ENCODE measurements around the gene ELMO1. TPM values are rescaled to one million over a fixed set of nuclear protein-coding genes. Genes with fewer than 3 reads are reported as not detected.
A peak's percentile ranks its signal among the peaks of the same experiment; 100 is the strongest.

The ELMO1 gene
- total RNA-seq, 2 experiments from 2014 or later = 68.0 to 74.4 TPM

DNA sequence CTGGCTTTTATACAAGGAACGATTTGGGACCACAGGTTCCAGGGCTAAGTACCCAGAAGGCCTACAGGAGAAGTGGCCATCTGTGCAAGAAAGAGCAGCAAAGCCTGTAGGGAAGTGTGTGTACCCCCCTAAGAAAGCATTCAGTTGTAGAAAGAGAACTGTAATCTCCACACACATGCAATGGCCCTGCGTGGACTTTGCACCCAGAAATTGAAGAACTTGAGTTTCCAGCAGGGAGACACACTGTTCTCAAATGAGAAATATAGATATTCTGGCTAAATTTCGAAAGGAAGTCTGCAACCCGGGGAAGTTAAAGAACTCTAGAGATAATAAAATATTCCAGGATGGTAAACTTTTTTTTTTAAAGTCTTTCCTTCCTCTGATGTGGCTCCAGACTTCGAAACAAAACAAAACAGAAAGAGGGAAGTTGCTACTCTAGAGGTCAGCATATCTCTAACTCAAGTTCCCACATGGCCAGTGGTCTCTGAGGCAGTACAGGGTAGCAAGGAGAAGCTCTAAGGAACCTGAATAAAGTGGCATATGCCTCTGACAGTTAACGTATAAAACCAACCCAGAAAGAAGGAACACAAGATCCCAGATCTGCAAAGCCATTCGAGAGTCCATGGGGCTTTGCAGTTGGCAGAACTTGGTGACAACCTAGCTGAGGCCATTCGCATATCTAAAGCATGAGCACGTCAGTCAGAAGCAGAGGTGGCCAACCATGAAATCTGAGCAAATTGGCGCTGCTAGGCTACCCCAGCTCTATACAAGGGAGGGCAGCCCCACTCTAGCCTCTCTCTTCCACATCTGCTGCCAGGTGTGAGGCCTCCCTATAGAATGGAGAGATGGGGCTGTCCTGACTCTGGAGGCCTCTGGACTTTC, 56.6 kb downstream of the ELMO1 start:
- H3K9me3 Mint-ChIP-seq = no peaks in the 10 kb centered on the region
- no peak overlapping the region for H3K4me3 Mint-ChIP-seq
- peaks cover 50% of the 10 kb centered on the region for H3K4me1 Mint-ChIP-seq
- no peaks in the 10 kb centered on the region for H3K27me3 Mint-ChIP-seq
- no peak for DNase-seq
- H3K27ac Mint-ChIP-seq = peak overlapping the region; percentile 52
- no peaks in the 10 kb centered on the region for H3K36me3 Mint-ChIP-seq

DNA sequence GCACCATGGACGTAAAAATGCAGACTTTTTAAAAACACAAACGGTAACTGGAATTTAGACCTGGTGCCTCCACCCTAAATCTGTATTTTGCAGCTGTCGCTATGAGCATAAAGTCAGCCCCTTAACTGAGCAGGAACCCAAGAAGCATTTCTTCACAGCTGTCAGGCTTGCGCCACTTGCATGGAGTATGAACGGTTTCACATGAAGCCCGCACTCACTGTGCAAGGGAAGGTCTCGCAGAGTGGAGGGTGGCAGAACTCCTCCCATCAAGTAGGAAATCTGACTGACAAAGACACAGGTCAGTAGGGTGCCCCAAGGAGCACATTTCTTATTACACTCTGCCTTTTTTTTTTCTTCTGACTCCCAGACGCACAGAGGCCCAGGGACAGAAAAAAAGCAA, 58.5 kb downstream of the ELMO1 start:
- Mint-ChIP-seq H3K4me1 (peaks cover 44% of the 10 kb centered on the region), H3K4me3 (no peak overlapping the region), H3K36me3 (no peaks in the 10 kb centered on the region), H3K27me3 (no peaks in the 10 kb centered on the region), H3K9me3 (no peaks in the 10 kb centered on the region), H3K27ac (no peak overlapping the region)
- DNase-seq = no peak

DNA sequence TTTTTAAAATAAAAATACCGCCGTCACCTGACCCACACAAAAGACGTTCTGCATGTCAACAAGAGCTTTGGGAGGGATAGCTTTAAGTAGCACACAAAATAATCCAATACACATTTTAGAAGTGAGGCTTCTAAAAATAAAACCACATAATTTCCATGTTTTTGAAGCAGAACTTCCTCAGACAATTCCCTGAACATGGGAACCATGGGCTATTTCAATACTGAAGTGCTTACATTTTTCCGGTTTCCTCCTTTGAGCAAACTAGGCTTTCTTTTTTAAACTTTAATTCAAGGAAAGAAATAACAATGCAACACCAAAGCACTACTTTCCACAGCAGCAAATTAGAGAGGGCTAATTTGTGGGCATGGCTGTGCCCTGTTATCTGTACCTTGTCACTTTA, 59.9 kb downstream of the ELMO1 start:
- no peaks in the 10 kb centered on the region for H3K27me3 Mint-ChIP-seq
- H3K36me3 Mint-ChIP-seq = no peaks in the 10 kb centered on the region
- H3K4me1 Mint-ChIP-seq = peaks cover 36% of the 10 kb centered on the region
- H3K4me3 Mint-ChIP-seq = no peak overlapping the region
- no peak for DNase-seq
- H3K9me3 Mint-ChIP-seq = no peaks in the 10 kb centered on the region
- H3K27ac Mint-ChIP-seq = no peak overlapping the region

DNA sequence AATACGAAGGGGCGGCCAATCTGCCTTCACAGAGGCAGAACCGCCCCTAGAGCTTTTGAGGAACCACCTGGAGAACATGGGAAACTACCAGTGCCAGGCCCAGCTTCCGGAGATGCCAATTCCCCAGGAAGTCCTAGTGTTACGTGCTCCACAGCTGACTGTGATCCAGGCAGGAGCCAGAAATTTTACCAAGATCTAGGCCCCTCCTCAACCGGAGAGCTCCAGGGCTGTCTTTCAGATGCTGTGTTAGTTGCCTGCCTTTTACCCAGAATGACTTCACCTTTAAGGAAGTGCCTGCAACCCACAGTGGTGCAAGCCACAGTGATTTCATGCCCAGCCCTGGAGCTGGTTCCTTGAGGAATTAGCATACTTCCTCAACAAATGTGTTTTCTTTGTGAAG, 62.9 kb downstream of the ELMO1 start:
- DNase-seq = no peak
- H3K36me3 Mint-ChIP-seq = no peaks in the 10 kb centered on the region

DNA sequence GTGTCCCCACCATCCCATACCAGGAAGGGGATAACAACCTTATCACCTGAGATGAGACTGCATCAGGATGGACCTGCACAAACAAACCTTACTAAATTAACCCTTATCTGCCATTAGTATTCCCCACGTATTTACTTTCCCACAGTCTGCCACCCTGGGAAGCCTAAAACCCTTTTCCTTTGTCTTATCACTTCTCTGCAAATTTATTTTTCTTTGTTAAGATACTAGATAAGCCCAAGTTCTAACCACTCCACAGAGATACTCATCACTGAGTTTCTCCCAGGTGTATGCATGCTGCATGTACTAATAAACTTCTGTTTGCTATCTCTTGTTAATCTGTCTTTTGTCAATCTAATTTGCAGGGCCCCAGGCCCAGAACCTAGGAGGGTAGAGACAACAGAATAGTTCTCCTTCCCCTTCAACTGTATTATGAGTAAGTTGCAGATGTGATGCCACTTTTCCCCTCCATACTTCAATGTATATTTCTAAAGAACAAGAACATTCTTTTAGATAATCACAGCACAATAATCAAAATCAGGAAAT, 66.0 kb downstream of the ELMO1 start:
- Mint-ChIP-seq H3K4me1 (peaks cover 9% of the 10 kb centered on the region), H3K36me3 (peaks cover 15% of the 10 kb centered on the region), H3K27ac (no peak overlapping the region)

More for the DNA sequence above, 62.9 kb downstream of the ELMO1 start:
- Mint-ChIP-seq H3K27ac (no peak overlapping the region), H3K27me3 (no peaks in the 10 kb centered on the region), H3K4me1 (peaks cover 17% of the 10 kb centered on the region), H3K4me3 (no peak overlapping the region), H3K9me3 (no peaks in the 10 kb centered on the region)

DNA sequence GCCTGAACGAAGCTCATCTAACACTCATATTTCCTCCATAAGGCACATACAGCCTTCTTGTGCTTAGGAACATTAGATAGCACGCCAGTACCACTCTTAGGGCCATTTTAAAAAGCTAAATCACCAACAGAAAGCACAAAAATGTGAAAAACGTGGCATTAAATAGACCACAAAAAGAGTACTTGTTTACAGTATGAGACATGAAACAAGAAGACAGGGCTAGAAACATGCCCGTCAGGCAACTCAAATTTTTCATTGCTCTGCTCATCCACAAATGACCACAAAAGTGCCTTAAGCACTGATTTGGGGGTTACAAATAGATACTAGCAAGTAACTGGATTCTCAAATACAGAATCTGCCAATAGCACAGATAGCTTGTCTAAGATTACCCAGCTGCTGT, 67.8 kb downstream of the ELMO1 start:
- peaks cover 12% of the 10 kb centered on the region for H3K4me1 Mint-ChIP-seq
- peaks cover 31% of the 10 kb centered on the region for H3K36me3 Mint-ChIP-seq
- no peaks in the 10 kb centered on the region for H3K27me3 Mint-ChIP-seq
- H3K27ac Mint-ChIP-seq = no peak overlapping the region
- H3K9me3 Mint-ChIP-seq = peaks cover 21% of the 10 kb centered on the region
- no peak overlapping the region for H3K4me3 Mint-ChIP-seq
- DNase-seq = no peak

More for the DNA sequence above, 66.0 kb downstream of the ELMO1 start:
- Mint-ChIP-seq H3K9me3 (peaks cover 9% of the 10 kb centered on the region), H3K27me3 (no peaks in the 10 kb centered on the region), H3K4me3 (no peak overlapping the region)
- DNase-seq = no peak

DNA sequence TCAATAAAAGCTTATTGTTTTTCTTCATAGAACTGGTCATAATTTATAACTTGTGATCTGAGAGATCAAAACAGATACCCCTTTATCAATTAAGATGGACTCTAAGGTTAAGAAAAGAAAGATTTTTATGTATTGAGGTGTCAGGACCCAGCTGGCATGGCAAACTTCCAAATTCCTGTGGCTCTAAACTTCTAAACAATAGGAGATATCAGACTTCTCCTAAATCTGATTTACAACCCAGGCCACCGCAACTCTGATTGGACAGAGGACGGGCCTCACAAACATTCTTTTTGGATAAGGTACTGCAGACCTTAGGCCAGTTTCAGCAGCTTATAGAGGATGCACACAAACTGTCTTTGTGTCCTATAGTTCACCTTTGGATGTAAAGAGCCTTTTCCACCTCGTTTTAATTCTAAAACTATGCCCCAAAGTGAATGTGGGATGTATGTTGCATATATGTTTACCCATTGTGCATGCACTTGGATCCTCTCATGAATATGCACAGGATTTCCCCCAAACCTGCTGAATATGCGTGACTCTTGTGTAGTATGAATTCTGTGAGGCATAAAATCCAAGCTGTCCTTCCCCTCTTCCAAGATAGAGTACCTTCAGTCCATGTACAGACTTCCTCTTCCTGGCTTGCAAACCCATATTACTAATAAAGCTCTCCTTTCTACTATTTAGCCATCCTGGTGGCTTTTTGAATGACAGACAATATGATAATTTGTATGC, 69.0 kb downstream of the ELMO1 start:
- H3K27ac Mint-ChIP-seq = no peak overlapping the region
- no peak for DNase-seq
- H3K27me3 Mint-ChIP-seq = no peaks in the 10 kb centered on the region
- H3K9me3 Mint-ChIP-seq = peaks cover 21% of the 10 kb centered on the region
- no peak overlapping the region for H3K4me3 Mint-ChIP-seq
- H3K36me3 Mint-ChIP-seq = peaks cover 35% of the 10 kb centered on the region
- H3K4me1 Mint-ChIP-seq = peaks cover 12% of the 10 kb centered on the region

DNA sequence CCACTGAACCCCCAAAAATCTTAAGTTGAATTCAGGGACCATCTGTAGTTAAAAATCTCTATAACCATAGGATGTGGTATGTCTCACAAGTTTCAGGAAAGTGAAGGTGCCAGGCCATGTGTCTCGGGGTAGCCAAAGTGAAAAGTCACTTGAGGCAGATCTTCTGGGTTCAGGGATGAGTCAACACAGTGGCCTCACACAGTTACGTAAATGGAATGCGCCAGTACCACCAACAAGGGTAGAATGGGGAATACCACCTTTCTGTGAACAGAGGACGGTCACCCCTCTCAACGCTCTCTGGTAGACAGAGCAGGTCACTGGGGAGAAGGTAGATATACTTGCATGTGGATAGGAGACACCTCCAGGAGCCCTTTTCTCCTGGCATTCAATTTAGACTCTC, 71.4 kb downstream of the ELMO1 start:
- Mint-ChIP-seq H3K9me3 (peaks cover 21% of the 10 kb centered on the region), H3K4me3 (no peak overlapping the region), H3K36me3 (peaks cover 40% of the 10 kb centered on the region), H3K27me3 (no peaks in the 10 kb centered on the region), H3K4me1 (peaks cover 17% of the 10 kb centered on the region), H3K27ac (no peak overlapping the region)
- DNase-seq = no peak

DNA sequence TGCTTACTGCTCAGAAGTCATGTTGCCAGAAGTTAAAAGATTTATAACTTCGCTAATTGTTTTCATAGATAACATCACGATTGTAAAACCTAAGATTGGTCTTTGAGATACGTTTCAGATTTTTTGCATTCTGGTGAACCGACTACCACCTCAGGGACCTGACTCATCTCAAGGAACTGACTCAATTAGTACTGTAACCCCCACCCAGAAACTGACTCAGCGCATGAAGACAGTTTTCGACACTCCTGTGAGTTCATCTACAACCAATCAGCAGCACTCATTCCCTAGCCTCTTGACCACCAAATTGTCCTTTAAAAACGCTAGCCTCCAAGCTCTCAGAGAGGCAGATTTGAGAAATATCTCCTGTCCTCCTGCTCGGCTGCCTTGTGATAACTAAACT, 72.3 kb downstream of the ELMO1 start:
- H3K27me3 Mint-ChIP-seq = no peaks in the 10 kb centered on the region
- no peak overlapping the region for H3K4me3 Mint-ChIP-seq
- peaks cover 24% of the 10 kb centered on the region for H3K4me1 Mint-ChIP-seq
- peak overlapping the region; percentile 23 for H3K27ac Mint-ChIP-seq
- peaks cover 40% of the 10 kb centered on the region for H3K36me3 Mint-ChIP-seq
- peaks cover 21% of the 10 kb centered on the region for H3K9me3 Mint-ChIP-seq
- no peak for DNase-seq

DNA sequence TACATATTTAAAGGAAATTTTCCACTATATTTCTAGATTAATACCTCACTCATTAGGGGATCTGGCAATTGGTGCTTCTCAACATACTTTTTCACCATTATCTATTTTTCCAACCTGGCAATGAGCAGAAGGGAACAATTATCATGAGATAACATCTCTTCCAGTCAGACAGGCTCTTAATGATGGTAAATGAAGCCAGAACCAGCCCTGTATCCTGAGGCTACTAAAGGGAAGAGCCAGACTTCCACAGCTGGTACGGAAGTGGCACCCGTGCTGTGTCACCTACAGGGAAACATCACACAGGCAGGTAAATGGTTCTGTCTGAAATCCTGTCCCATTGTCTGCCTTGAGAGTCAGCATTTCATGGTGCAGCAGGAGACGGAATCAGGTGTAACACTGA, 75.9 kb downstream of the ELMO1 start:
- peaks cover 38% of the 10 kb centered on the region for H3K36me3 Mint-ChIP-seq
- no peak for DNase-seq
- H3K27me3 Mint-ChIP-seq = no peaks in the 10 kb centered on the region
- peaks cover 14% of the 10 kb centered on the region for H3K9me3 Mint-ChIP-seq
- peaks cover 34% of the 10 kb centered on the region for H3K4me1 Mint-ChIP-seq
- H3K4me3 Mint-ChIP-seq = no peak overlapping the region
- H3K27ac Mint-ChIP-seq = no peak overlapping the region

DNA sequence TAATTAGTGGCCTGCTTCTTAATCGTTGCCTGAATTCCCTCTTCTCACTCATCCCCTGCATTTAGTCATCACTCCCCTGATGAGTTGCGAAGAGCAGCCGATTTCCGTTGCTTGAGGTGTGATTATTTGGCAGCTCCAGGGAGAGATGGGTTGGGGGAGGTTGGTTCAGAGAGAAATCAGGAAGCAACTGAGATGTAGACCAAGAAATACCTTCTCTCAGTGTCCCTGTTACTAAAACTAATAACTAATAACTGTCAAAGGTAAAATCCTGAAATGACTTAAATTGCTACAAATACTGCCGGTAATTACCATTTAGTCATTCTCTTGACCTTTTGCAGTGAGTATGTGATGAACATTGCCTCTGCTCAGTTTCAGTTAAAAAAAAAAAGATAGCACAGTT, 76.9 kb downstream of the ELMO1 start:
- Mint-ChIP-seq H3K4me1 (peaks cover 37% of the 10 kb centered on the region), H3K36me3 (peaks cover 38% of the 10 kb centered on the region), H3K27me3 (no peaks in the 10 kb centered on the region), H3K4me3 (no peak overlapping the region), H3K27ac (peak overlapping the region; percentile 67), H3K9me3 (peaks cover 14% of the 10 kb centered on the region)
- no peak for DNase-seq

DNA sequence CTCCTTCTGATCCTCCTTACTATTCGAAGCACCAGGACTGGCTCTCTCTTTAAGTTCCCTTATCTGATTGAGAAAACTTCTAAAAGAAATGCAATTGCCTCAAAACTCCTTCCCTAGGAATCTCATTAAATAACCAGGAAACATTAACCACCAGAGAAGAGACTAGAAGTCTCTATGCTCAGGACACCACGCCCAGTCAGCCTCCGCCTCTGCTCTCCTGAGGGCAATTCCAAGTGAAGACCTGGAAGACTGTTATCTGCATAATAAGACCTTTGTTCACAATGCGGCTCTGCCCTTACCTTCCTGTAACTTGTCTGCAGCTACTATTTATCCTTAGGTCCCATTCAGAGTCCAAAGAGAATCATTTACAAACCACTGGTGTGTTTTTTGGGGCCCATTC, 78.8 kb downstream of the ELMO1 start:
- no peak overlapping the region for H3K4me3 Mint-ChIP-seq
- DNase-seq = no peak
- peaks cover 8% of the 10 kb centered on the region for H3K9me3 Mint-ChIP-seq
- no peaks in the 10 kb centered on the region for H3K27me3 Mint-ChIP-seq
- peaks cover 46% of the 10 kb centered on the region for H3K4me1 Mint-ChIP-seq
- peaks cover 26% of the 10 kb centered on the region for H3K36me3 Mint-ChIP-seq
- H3K27ac Mint-ChIP-seq = no peak overlapping the region

DNA sequence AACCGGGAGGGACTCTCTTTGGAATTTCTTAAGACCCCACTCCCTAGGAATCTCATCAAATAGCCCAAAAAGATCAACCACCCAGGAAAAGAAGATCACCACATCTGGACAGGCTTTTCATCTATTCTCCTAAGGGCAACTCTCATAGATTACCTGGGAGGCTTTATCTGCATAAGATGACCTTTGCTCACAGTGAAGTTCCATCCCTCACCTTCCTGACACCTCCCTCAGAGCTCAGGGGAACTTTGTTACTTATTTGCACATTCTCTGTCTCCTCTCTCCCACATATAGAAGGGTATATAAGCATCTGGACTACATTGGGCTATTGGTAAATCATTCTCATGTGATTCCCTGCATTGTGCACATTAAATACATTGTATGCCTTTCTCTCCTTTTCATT, 80.1 kb downstream of the ELMO1 start:
- no peak overlapping the region for H3K27ac Mint-ChIP-seq
- H3K27me3 Mint-ChIP-seq = no peaks in the 10 kb centered on the region
- H3K4me3 Mint-ChIP-seq = no peak overlapping the region
- peaks cover 8% of the 10 kb centered on the region for H3K9me3 Mint-ChIP-seq
- DNase-seq = no peak
- peaks cover 34% of the 10 kb centered on the region for H3K36me3 Mint-ChIP-seq
- peaks cover 60% of the 10 kb centered on the region for H3K4me1 Mint-ChIP-seq

DNA sequence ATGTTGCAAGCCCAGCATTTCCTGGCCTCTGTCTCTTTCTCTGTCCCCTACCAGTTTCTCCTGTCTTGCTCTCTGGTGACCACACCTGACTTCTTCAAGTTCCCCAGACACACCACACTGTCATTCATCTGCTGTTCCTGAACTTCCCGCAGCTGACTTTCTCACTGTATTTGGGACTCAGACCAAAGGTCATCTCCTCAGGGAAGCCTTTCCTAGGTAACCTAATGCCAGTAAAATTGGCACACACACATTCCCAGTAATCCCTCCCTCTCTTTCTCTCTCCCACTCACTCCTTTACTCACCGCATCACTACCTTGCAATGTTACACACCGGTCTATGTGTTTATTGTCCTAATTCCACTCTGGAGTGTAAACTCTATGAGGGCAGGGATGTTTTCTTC, 81.7 kb downstream of the ELMO1 start:
- no peaks in the 10 kb centered on the region for H3K27me3 Mint-ChIP-seq
- H3K9me3 Mint-ChIP-seq = peaks cover 14% of the 10 kb centered on the region
- H3K36me3 Mint-ChIP-seq = peaks cover 38% of the 10 kb centered on the region
- H3K4me3 Mint-ChIP-seq = no peak overlapping the region
- no peak overlapping the region for H3K27ac Mint-ChIP-seq
- no peak for DNase-seq
- H3K4me1 Mint-ChIP-seq = peaks cover 66% of the 10 kb centered on the region

DNA sequence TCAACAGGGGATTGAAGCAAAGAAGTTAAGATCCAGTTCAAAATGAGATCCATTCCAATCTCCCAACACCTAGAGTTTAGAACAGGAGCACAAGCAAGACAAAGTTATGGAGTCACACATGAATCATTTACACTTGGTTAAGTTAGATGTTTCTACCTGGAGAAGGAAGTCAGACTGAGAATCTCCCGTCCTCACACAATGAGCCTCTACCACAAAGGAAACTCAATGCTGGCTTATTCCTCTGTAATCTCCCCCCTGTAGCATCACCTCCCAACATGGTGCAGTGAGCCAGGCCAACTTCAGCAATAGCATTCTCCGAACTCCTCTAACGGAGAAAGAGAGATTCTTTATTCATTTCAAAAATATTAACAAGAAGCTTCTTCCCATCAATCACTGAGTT, 82.2 kb downstream of the ELMO1 start:
- peaks cover 38% of the 10 kb centered on the region for H3K36me3 Mint-ChIP-seq
- no peak overlapping the region for H3K4me3 Mint-ChIP-seq
- H3K27ac Mint-ChIP-seq = no peak overlapping the region
- no peaks in the 10 kb centered on the region for H3K27me3 Mint-ChIP-seq
- H3K9me3 Mint-ChIP-seq = peaks cover 16% of the 10 kb centered on the region
- H3K4me1 Mint-ChIP-seq = peaks cover 65% of the 10 kb centered on the region
- DNase-seq = no peak
